ENCODE measurements around the gene SEC14L3. TPM values are rescaled to one million over a fixed set of nuclear protein-coding genes. Genes with fewer than 3 reads are reported as not detected.

Gene SEC14L3
- polyA plus RNA-seq (2013, experiment 1 of 4) = not detected
- polyA plus RNA-seq (2013, experiment 2 of 4) = not detected
- not detected for polyA plus RNA-seq (2013, experiment 3 of 4)
- not detected for polyA plus RNA-seq (2013, experiment 4 of 4)

- Histone ChIP-seq H3K27ac (ENCODE audit: insufficient read depth, low read depth, low read length, poor library complexity, severe bottlenecking) (no peak within 1 kb of the TSS), H3K4me3 (ENCODE audit: insufficient read depth, low read depth, low read length) (no peak within 1 kb of the TSS), H3K4me1 (ENCODE audit: control insufficient read depth, insufficient read depth, low read length) (no peaks in the 10 kb centered on the region), H3K36me3 (ENCODE audit: control insufficient read depth, insufficient read depth, low read length) (no peaks in the 10 kb centered on the region), H3K9me3 (ENCODE audit: control insufficient read depth, low read length) (no peaks in the 10 kb centered on the region), H3K27me3 (ENCODE audit: control insufficient read depth, insufficient read depth, low read length, poor library complexity, severe bottlenecking) (no peaks in the 10 kb centered on the region)
- WGBS, 2 experiments = 82 to 84% methylated on average over 13 of the region's 13 CpGs
These were observed at the start of gene SEC14L3 for GRCh38 chr22:30471616-30472318. SEC14L3 (minus strand) TSS chr22:30472017; CDS start chr22:30471958, 59 bp downstream.

GRCh38 chr22:30519842-30520425 is 48.1 kb upstream of the SEC14L3 start:
- Histone ChIP-seq H3K36me3 (ENCODE audit: control insufficient read depth, insufficient read depth, low read length) (no peaks in the 10 kb centered on the region), H3K4me3 (ENCODE audit: insufficient read depth, low read depth, low read length) (no peak overlapping the region), H3K9me3 (ENCODE audit: control insufficient read depth, low read length) (no peaks in the 10 kb centered on the region), H3K27me3 (ENCODE audit: control insufficient read depth, insufficient read depth, low read length, poor library complexity, severe bottlenecking) (no peaks in the 10 kb centered on the region), H3K27ac (ENCODE audit: insufficient read depth, low read depth, low read length, poor library complexity, severe bottlenecking) (no peak overlapping the region), H3K4me1 (ENCODE audit: control insufficient read depth, insufficient read depth, low read length) (no peaks in the 10 kb centered on the region)
- WGBS, 2 experiments = 94% methylated on average over 7 of the region's 7 CpGs

- no peaks in the 10 kb centered on the region for H3K9me3 ChIP-seq (ENCODE audit: control insufficient read depth, low read length)
- no peak overlapping the region for H3K27ac ChIP-seq (ENCODE audit: insufficient read depth, low read depth, low read length, poor library complexity, severe bottlenecking)
- H3K36me3 ChIP-seq (ENCODE audit: control insufficient read depth, insufficient read depth, low read length) = no peaks in the 10 kb centered on the region
- no peaks in the 10 kb centered on the region for H3K4me1 ChIP-seq (ENCODE audit: control insufficient read depth, insufficient read depth, low read length)
- 93 to 96% methylated on average over 5 of the region's 5 CpGs for WGBS, 2 experiments
- H3K27me3 ChIP-seq (ENCODE audit: control insufficient read depth, insufficient read depth, low read length, poor library complexity, severe bottlenecking) = no peaks in the 10 kb centered on the region
- H3K4me3 ChIP-seq (ENCODE audit: insufficient read depth, low read depth, low read length) = no peak overlapping the region
These were observed 44.9 kb upstream of the SEC14L3 start for GRCh38 chr22:30516731-30517130.

GRCh38 chr22:30516273-30516672 is 44.5 kb upstream of the SEC14L3 start:
- 95 to 96% methylated on average over 5 to 6 of the region's 6 CpGs for whole genome bisulfite sequencing, 2 experiments
- Histone ChIP-seq H3K27ac (ENCODE audit: insufficient read depth, low read depth, low read length, poor library complexity, severe bottlenecking) (no peak overlapping the region), H3K4me1 (ENCODE audit: control insufficient read depth, insufficient read depth, low read length) (no peaks in the 10 kb centered on the region)

DNA sequence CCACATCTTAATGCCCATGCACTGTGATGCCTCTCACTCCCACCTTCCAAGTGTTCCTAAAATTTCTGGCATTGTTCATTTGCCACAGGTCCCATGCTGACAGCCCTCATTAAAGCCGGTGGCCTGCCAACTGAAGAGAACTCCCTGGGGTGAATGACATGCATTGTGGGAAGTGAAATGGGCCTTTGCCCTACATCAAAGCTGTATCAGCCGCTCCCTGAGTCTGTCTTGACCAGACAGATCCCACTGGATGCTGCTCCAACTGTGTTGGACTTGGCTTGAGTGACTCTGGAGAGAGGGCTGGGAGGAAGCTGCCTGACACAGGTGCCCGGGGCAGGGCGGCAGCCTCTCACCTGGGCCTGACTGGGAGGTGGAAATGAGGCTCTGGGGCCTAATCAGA is 42.4 kb upstream of the SEC14L3 start:
- Histone ChIP-seq H3K27me3 (ENCODE audit: control insufficient read depth, insufficient read depth, low read length, poor library complexity, severe bottlenecking) (no peaks in the 10 kb centered on the region), H3K4me3 (ENCODE audit: insufficient read depth, low read depth, low read length) (no peak overlapping the region), H3K4me1 (ENCODE audit: control insufficient read depth, insufficient read depth, low read length) (no peaks in the 10 kb centered on the region), H3K27ac (ENCODE audit: insufficient read depth, low read depth, low read length, poor library complexity, severe bottlenecking) (no peak overlapping the region), H3K9me3 (ENCODE audit: control insufficient read depth, low read length) (no peaks in the 10 kb centered on the region), H3K36me3 (ENCODE audit: control insufficient read depth, insufficient read depth, low read length) (no peaks in the 10 kb centered on the region)
- WGBS, 2 experiments = 75 to 82% methylated on average over 4 of the region's 4 CpGs

More at GRCh38 chr22:30516273-30516672, 44.5 kb upstream of the SEC14L3 start:
- Histone ChIP-seq H3K9me3 (ENCODE audit: control insufficient read depth, low read length) (no peaks in the 10 kb centered on the region), H3K4me3 (ENCODE audit: insufficient read depth, low read depth, low read length) (no peak overlapping the region), H3K27me3 (ENCODE audit: control insufficient read depth, insufficient read depth, low read length, poor library complexity, severe bottlenecking) (no peaks in the 10 kb centered on the region), H3K36me3 (ENCODE audit: control insufficient read depth, insufficient read depth, low read length) (no peaks in the 10 kb centered on the region)

DNA sequence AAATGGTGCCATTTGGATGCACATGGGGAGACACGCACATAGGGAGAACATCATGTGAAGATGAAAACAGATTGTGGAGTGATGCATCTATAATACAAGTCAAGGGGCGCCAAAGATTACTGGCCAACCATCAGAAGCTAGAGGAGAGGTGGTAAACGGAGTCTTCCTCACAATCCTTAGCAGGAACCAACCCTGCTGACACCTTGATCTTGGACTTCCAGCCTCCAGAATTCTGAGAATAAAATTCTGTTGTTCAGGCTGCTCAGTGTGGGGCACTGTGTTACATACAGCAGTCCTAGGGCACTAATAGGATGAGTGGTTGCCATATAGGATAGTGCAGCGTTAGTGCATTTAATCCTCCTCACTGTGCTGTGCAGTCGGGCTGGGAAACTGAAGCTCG is 41.6 kb upstream of the SEC14L3 start:
- Histone ChIP-seq H3K9me3 (ENCODE audit: control insufficient read depth, low read length) (no peaks in the 10 kb centered on the region), H3K4me3 (ENCODE audit: insufficient read depth, low read depth, low read length) (no peak overlapping the region), H3K27ac (ENCODE audit: insufficient read depth, low read depth, low read length, poor library complexity, severe bottlenecking) (no peak overlapping the region), H3K4me1 (ENCODE audit: control insufficient read depth, insufficient read depth, low read length) (no peaks in the 10 kb centered on the region), H3K36me3 (ENCODE audit: control insufficient read depth, insufficient read depth, low read length) (no peaks in the 10 kb centered on the region), H3K27me3 (ENCODE audit: control insufficient read depth, insufficient read depth, low read length, poor library complexity, severe bottlenecking) (no peaks in the 10 kb centered on the region)
- WGBS, 2 experiments = 92 to 93% methylated on average over 6 of the region's 6 CpGs

- Histone ChIP-seq H3K9me3 (ENCODE audit: control insufficient read depth, low read length) (no peaks in the 10 kb centered on the region), H3K27ac (ENCODE audit: insufficient read depth, low read depth, low read length, poor library complexity, severe bottlenecking) (no peak overlapping the region), H3K27me3 (ENCODE audit: control insufficient read depth, insufficient read depth, low read length, poor library complexity, severe bottlenecking) (no peaks in the 10 kb centered on the region), H3K4me1 (ENCODE audit: control insufficient read depth, insufficient read depth, low read length) (no peaks in the 10 kb centered on the region), H3K36me3 (ENCODE audit: control insufficient read depth, insufficient read depth, low read length) (no peaks in the 10 kb centered on the region), H3K4me3 (ENCODE audit: insufficient read depth, low read depth, low read length) (no peak overlapping the region)
- WGBS, 2 experiments = 91 to 93% methylated on average over 7 of the region's 7 CpGs
These were observed 40.1 kb upstream of the SEC14L3 start for GRCh38 chr22:30511911-30512310.

DNA sequence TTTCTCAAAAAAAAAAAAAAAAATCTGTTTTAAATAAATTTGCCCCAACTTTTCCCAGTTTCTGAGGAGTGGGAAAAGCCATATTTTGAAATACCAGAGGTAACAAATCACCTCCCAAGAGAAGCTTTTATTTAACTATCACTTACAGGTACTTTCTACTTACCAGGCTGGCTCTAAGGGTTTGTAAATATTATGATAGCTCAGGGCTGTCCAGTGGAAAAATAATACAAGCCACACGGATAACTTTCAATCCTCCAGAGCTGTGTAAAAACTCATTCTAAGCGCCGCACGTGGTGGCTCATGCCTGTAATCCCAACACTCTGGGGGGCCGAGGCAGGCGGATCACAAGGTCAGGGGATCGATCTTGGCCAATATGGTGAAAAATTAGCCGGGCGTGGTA is 39.3 kb upstream of the SEC14L3 start:
- Histone ChIP-seq H3K4me1 (ENCODE audit: control insufficient read depth, insufficient read depth, low read length) (no peaks in the 10 kb centered on the region), H3K36me3 (ENCODE audit: control insufficient read depth, insufficient read depth, low read length) (no peaks in the 10 kb centered on the region), H3K27me3 (ENCODE audit: control insufficient read depth, insufficient read depth, low read length, poor library complexity, severe bottlenecking) (no peaks in the 10 kb centered on the region), H3K27ac (ENCODE audit: insufficient read depth, low read depth, low read length, poor library complexity, severe bottlenecking) (no peak overlapping the region), H3K4me3 (ENCODE audit: insufficient read depth, low read depth, low read length) (no peak overlapping the region), H3K9me3 (ENCODE audit: control insufficient read depth, low read length) (no peaks in the 10 kb centered on the region)
- WGBS, 2 experiments = 93 to 94% methylated on average over 9 of the region's 9 CpGs

DNA sequence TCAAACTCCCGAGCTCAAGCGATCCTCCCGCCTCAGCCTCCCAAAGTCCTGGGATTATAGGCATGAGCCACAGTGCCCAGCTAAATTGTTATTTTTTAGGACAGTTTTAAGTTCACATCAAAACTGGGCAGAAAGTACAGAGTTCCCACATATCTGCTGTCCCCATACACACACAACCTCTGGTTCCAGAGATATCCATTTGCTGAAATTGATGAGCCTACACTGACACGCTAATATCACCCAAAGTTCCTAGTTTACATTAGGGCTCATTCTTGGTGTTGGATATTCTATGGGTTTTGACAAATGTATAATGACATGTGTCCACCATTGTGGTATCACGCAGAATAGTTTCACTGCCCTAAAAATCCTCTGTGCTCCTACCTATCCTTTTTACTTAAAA is 36.4 kb upstream of the SEC14L3 start:
- Histone ChIP-seq H3K27me3 (ENCODE audit: control insufficient read depth, insufficient read depth, low read length, poor library complexity, severe bottlenecking) (no peaks in the 10 kb centered on the region), H3K27ac (ENCODE audit: insufficient read depth, low read depth, low read length, poor library complexity, severe bottlenecking) (no peak overlapping the region), H3K4me3 (ENCODE audit: insufficient read depth, low read depth, low read length) (no peak overlapping the region), H3K9me3 (ENCODE audit: control insufficient read depth, low read length) (no peaks in the 10 kb centered on the region), H3K4me1 (ENCODE audit: control insufficient read depth, insufficient read depth, low read length) (no peaks in the 10 kb centered on the region), H3K36me3 (ENCODE audit: control insufficient read depth, insufficient read depth, low read length) (no peaks in the 10 kb centered on the region)
- 71 to 82% methylated on average over 5 of the region's 5 CpGs for WGBS, 2 experiments

DNA sequence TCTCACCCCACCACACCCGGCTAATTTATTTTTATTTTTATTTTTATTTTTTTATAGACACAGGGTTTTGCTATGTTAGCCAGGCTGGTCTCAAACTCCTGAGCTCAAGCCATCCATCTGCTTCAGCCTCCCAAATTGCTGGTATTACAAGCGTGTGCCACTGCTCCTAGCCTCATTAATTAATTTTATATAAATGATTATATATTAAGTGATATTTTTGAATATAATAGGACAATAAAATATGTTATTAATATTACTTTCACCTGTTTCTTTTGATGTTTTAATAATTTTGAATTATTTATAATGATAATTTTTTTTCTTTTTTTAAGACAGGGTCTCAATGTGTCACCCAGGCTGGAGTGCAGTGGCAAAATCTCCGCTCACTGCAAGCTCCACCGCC is 35.9 kb upstream of the SEC14L3 start:
- no peaks in the 10 kb centered on the region for H3K36me3 ChIP-seq (ENCODE audit: control insufficient read depth, insufficient read depth, low read length)
- H3K4me1 ChIP-seq (ENCODE audit: control insufficient read depth, insufficient read depth, low read length) = no peaks in the 10 kb centered on the region
- 94 to 96% methylated on average over 2 to 3 of the region's 4 CpGs for WGBS, 2 experiments

More for the DNA sequence above, 35.9 kb upstream of the SEC14L3 start:
- no peak overlapping the region for H3K4me3 ChIP-seq (ENCODE audit: insufficient read depth, low read depth, low read length)
- H3K9me3 ChIP-seq (ENCODE audit: control insufficient read depth, low read length) = no peaks in the 10 kb centered on the region
- H3K27me3 ChIP-seq (ENCODE audit: control insufficient read depth, insufficient read depth, low read length, poor library complexity, severe bottlenecking) = no peaks in the 10 kb centered on the region
- no peak overlapping the region for H3K27ac ChIP-seq (ENCODE audit: insufficient read depth, low read depth, low read length, poor library complexity, severe bottlenecking)
